HL-60/S4 treated with phorbol 12-myristate 13-acetate at 8.2 ng/mL for 4 days and 3 days (cell line): ENCODE results near the gene PPP2R5D.
"Not testable (repeated sequence)": the region's sequence is repeated elsewhere in the genome, so short reads cannot be mapped to it uniquely, and the experiment has no call there.

Experiments
- in situ Hi-C: fragments of 300-500 bp; cut with MboI; formaldehyde crosslinking; loops from 2 replicates; pipeline ENCODE4 v1.15.0; 2022; ENCODE audit warnings: low sequenced_read_pairs

The PPP2R5D gene

GRCh38 chr6:42988486-42989020 lies 4.2 kb downstream of the PPP2R5D start:
- in situ Hi-C loops = no loop called here

- in situ Hi-C loops = no loop called here
Measured at GRCh38 chr6:42989923-42990322, 5.6 kb downstream of the PPP2R5D start.

DNA sequence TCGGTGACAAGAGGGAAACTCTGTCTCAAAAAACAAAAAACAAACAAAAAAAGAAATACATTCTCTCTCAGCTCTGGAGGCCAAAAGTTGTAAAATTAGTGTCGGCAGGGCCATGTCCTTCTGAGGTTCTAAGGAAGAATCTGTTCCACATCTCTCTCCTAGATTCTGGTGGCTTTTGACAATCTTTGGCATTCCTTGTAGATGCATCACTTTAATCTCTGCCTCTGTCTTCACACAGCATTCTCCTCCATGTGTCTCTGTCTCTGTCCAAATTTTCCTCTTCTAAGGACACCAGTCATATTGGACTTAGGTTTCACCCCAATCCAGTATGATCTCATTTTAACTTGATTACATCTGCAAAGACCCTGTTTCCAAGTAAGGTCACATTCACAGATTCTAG lies 9.1 kb downstream of the PPP2R5D start:
- in situ Hi-C loops = no loop called here

GRCh38 chr6:42996513-42996912 lies 12.1 kb downstream of the PPP2R5D start:
- in situ Hi-C loops = no loop called here

GRCh38 chr6:42998205-42998604 lies 13.8 kb downstream of the PPP2R5D start:
- in situ Hi-C loops = not testable (repeated sequence)

- in situ Hi-C loops = no loop called here
Measured at GRCh38 chr6:43001843-43002242, 17.5 kb downstream of the PPP2R5D start.

DNA sequence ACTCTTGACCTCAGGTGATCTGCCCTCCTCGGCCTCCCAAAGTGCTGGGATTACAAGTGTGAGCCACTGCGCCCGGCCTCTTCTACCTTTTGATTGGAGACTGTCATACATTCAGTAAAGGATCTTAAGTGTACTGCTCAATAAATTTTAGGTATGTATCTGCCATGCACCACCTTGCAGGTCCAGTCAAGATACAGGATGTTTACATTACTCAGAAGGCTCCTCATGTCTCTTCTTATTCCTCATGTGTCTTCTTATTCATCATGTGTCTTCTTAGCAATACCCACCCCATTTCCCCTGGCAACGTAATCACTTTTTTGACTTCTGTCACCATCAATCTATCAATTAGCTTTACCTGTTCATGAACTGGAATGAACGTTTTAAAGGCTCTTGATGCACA lies 21.5 kb downstream of the PPP2R5D start:
- in situ Hi-C loops = no loop called here

DNA sequence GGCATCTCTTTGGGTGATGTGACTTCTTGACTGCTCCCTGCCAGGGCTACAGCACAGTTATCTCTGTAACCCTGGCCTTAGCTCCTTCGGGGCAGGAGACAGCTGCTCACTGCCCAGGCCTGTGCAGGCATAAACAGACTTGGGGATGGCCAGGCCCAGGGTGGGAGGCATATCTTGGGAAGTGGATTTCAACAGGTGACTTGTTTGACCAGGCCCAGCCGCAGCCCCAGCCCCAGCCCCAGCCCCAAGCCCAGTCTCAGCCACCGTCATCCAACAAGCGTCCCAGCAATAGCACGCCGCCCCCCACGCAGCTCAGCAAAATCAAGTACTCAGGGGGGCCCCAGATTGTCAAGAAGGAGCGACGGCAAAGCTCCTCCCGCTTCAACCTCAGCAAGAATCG lies 21.9 kb downstream of the PPP2R5D start:
- in situ Hi-C loops = no loop called here

- in situ Hi-C loops = no loop called here
Measured at GRCh38 chr6:43007126-43007525, 22.8 kb downstream of the PPP2R5D start.

DNA sequence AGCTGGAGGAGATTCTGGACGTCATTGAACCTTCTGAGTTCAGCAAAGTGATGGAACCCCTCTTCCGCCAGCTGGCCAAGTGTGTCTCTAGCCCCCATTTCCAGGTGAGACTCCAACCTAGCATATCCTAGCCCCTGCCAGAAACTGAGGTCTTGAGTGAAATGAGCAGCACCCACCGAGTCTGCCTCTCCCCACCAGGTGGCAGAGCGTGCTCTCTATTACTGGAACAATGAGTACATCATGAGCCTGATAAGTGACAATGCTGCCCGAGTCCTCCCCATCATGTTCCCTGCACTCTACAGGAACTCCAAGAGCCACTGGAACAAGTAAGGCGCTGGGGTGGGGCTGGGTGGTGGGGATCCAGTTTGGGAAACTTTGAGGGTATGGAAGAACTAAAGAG lies 24.8 kb downstream of the PPP2R5D start:
- in situ Hi-C loops = no loop called here

- in situ Hi-C loops = no loop called here
Measured at GRCh38 chr6:43011207-43011606, 26.8 kb downstream of the PPP2R5D start.

DNA sequence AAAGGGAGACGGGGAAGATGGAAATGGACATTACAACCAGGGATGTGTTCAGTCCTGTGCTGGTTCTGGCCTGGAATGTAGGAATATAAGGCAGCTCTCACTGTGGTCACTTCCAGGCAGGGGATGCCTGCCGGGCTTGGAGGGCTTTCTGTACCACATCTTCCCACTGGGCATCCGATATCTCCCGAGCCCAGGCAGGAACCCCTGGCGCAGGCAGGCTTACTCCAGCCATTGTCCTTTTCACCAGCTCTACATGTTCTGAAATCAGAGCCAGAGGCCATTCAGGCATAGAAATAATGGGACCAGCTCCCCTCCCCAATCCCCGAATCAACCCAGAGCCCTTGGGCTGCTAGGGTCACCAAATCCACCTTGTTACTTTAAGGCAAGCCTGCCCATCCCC lies 28.0 kb downstream of the PPP2R5D start:
- in situ Hi-C loops = no loop called here

DNA sequence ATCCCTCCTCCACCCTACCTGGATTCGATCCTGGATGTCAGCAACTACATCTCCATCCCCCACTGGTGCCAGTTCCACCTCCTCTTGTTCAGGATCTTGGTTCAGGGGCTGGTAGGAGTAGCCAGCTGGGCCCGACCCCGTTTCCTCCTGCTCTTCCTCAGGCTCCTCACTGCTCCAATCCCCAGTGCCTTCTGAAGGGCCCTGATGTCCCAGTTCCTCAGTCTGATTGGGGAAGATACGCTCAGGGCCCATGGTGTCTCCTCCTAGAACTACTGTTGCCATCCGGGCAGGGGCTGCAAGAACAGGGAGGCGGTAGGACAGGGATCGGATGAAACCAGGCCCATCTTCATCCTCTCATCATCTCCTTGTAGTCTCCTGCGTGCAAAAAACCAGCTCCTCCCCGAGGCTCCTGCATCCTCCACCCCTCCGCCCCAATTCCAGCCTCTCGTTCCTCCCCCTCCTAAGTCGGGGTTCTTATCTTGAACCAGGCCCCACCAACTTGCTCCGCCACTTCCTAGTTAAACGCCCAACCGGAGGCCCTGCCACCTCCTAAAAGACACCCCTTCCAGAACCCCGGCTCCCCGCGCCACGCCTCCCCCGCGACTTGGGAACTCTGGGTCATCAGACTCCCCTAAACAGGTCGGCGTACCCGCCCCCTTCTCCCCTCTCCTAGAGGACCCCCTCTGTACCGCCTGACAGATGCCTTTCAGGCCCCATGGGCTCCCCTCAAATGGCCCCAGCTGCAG lies 28.9 kb downstream of the PPP2R5D start:
- in situ Hi-C loops = no loop called here

DNA sequence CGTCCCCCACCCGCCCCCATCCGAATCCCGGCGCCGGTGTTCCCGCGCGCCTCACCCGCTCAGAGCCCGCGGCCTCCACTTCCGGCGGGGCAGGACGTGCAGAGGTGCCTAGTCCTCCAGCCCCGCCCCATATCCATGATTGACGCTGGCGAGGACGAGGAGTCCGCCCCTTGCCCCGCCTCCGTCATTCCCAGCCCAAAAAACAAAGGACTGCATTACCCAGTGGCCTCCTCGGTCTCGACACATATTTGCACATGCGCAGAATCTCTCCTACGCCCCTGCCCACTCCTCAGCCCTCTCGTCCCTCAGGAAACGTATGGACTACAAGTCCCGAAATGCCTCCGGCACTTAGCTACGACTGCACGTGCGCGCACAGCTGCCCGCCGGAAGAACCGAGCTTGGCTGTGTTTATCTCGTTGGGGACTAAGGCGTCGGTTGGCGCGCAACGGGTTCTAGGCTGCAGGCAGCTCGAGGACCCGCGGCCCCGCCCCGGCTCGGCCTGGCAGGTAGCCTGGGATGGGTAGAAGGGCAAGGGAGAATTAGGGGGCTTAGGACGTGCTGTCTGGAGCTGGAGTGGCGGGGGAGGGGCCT lies 29.6 kb downstream of the PPP2R5D start, which contains the start of the genes KLHDC3 and MEA1:
Gene KLHDC3 (plus strand): TSS at position 407 of the 591 bp plus-strand sequence. CDS start 2,944 bp downstream, outside the sequence.
Gene MEA1 (minus strand): TSS at position 104 of the 591 bp plus-strand sequence. CDS start 133 bp downstream, outside the sequence.
- in situ Hi-C loops = no loop called here

DNA sequence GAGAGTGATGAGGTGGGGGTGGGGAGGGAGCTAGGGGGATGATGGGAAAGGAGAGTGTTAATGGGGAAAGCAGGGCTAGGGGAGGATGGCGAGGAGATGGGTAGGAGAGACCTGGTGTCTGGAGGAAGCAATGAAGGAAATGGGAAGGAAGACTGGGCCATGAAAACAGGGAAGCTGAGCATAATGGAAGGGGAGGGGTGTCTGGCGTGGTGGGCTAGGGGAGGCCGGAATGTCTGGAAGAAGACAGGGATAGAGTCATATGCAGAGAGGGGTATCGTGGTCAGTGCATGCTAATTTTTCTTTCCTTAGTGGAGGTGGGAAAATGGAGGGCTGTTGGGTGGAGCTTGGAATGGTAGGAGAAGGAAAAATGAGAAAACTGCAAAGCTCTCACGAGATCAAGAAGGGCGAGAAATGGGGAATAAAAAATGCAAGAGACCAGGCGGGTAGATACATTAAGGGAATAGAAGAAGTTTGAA lies 30.1 kb downstream of the PPP2R5D start:
- in situ Hi-C loops = no loop called here

GRCh38 chr6:43016176-43016942 lies 32.0 kb downstream of the PPP2R5D start:
- in situ Hi-C loops = no loop called here

DNA sequence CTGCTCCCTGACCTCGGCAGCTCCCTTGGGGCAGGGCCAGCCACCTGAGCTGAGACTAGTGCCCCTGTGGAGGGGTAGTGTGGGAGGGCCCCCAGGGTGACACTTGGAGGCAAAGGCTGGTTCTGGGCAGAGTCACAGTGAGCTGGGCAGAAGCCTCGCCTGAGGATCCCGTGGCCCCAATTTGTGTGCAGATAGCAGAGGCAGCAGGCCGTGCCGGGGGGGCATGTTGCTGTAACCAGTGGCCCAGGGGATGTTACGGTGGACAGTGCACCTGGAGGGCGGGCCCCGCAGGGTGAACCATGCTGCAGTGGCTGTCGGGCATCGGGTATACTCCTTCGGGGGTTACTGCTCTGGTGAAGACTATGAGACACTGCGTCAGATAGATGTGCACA lies 32.6 kb downstream of the PPP2R5D start:
- in situ Hi-C loops = no loop called here

- in situ Hi-C loops = no loop called here
Measured at GRCh38 chr6:43019152-43019551, 34.8 kb downstream of the PPP2R5D start.

DNA sequence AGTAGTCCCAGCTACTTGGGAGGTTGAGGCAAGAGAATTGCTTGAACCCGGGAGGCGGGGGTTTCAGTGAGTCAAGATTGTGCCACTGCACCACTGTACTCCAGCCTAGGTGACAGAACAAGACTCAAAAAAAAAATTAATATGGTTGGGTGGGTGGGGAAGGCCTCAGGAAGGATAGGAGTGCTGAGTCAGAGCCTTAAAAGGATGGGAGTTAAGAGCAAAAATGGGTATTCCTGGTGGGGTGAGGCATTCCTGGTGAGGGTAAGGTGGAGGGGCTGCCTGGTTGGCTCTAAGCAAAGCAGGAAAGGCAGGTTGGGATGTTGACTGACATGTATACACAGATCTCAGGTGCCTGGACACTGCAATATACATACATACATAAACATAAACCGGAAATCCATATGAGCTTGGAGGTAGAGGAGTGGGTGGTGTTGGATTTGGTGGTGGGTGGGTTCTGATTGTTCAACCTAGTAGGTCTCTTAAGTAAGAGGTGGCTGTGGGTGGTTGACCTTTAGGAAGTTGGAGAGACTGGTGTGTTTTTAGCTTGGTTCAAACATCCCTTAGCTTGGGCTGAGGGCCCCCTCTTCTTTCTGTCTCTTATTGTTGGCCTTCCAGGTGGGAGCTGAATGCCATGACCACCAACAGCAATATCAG lies 35.8 kb downstream of the PPP2R5D start:
- in situ Hi-C loops = no loop called here

GRCh38 chr6:43020847-43021246 lies 36.5 kb downstream of the PPP2R5D start:
- in situ Hi-C loops = no loop called here
